GM19240 (cell line): ENCODE data around the gene EEF1A1.
"Not testable (repeated sequence)": the region's sequence is repeated elsewhere in the genome, so short reads cannot be mapped to it uniquely, and the experiment has no call there.

Source experiments
- DNase-seq: peaks from one replicate; pipeline ENCODE4 v3.0.0; 2011; ENCODE audit warnings: low spot score; ENCODE audit not compliant: insufficient read length

EEF1A1 gene

DNA sequence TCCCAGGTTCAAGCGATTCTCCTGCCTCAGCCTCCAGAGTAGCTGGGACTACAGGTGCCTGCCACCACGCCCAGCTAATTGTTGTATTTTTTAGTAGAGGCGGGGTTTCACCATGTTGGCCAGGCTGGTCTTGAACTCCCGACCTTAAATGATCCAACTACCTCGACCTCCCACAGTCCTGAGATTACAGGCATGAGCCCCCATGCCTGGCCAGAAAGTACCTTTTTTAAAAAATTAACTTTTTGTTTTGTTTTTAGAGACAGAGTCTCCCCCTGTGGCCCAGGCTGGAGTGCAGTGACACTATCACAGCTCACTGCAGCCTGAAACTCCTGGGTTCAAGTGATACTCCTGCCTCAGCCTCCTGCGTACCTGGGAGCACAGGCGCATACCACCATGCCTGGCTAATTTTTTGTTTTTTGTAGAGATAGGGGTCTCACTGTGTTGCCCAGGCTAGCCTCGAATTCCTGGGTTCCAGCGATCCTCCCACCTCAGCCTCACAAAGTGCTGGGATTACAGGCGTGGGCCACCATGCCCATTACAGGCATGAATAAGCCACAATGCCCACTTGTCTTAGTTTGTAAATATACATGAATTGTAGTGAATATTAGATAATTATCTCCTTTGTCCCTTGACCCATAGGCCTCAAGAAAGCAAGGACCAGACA is 17.4 kb upstream of the EEF1A1 start:
- no peak for DNase-seq

DNA sequence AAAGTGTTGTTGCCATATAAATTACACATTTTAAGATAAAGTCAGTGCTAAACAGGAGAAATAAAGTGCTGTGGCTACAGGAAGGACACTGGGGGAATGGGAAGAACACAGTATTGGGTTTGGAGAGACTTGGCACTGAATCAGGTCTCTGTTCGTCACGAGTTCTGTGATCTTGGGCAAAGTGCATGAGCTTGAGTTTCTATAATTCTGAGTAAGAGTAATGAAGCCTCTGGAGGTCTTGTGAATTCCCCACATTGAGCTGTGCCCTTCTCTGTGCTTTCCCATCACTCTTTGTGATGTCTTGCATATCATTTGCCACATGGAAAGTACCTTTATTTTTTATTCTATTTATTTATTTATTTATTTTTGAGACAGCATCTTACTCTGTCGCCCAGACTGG is 16.8 kb upstream of the EEF1A1 start:
- DNase-seq = no peak

GRCh38 chr6:73534628-73535027 is 13.8 kb upstream of the EEF1A1 start:
- no peak for DNase-seq

GRCh38 chr6:73532293-73532692 is 11.5 kb upstream of the EEF1A1 start:
- no peak for DNase-seq

GRCh38 chr6:73528897-73529296 is 8.1 kb upstream of the EEF1A1 start:
- DNase-seq = no peak

DNA sequence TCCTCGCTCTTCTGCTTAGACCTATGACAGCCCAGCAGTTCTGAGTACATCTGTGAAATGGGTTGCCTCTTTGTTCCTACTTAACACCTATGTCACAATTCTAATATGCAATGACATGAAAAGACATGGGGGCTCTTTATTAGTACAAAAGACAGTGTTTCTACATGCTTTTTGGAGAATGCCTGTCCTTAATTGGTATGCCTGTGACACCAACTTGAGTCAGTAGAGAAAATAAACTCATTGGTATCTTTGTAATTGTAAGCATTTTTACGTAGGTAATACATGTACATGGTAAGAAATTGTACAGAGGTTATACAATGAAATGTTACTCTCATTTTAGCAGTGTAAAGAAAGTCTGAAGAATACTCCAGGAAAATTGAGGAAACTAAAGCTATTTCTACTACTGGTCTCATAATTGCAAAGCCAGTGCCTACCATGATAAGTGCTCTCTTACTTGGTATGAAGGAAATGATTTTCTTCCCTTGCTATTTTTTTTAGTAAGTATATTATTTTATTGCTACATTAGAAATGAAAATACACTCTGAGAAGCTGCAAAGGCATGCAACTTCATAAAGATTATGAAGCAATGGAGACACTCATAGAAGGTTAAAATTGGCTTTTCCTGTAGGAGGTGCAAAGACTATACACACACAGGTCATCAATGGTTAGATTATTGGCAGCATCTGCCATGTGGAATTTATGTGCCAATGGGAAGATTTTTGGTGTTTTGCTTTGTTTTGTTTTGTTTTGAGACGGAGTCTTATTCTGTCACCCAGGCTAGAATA is 4.9 kb upstream of the EEF1A1 start:
- DNase-seq = no peak

DNA sequence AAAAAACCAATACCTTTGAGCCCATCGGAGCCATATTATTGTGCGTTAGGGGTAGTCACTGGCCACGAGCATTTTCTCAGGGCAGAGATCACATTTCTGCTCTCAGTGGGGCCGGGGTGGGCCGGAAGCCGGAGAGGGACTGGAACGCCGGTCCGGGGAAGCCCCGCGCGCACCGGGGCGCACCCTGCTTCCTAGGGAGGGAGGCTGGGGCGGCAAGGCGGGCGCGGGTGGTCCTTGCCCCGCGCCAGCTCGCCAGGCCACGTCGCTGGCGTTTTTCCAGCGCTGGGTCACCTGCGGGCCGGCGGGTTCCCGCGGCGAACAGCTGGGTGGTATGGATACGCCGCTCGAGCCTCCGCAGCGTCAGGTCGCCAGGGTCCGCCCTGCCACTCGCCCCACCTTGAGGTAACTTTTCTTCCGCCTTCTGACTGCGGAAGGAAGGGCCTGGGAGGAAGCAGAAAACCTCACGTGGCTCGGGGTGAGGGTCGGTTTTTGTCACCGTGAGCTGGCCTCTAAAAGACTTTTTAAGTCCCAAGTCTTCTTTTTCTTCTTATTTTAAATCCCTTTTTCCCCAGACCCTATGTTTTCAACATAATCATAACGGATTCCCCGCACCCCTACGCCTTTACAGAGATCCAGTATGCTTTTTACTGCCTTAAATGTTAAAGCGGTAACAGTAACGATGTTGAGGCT is 2.7 kb upstream of the EEF1A1 start:
- no peak for DNase-seq

GRCh38 chr6:73521351-73521985 is 636 bp upstream of the EEF1A1 start:
- DNase-seq = no peak

DNA sequence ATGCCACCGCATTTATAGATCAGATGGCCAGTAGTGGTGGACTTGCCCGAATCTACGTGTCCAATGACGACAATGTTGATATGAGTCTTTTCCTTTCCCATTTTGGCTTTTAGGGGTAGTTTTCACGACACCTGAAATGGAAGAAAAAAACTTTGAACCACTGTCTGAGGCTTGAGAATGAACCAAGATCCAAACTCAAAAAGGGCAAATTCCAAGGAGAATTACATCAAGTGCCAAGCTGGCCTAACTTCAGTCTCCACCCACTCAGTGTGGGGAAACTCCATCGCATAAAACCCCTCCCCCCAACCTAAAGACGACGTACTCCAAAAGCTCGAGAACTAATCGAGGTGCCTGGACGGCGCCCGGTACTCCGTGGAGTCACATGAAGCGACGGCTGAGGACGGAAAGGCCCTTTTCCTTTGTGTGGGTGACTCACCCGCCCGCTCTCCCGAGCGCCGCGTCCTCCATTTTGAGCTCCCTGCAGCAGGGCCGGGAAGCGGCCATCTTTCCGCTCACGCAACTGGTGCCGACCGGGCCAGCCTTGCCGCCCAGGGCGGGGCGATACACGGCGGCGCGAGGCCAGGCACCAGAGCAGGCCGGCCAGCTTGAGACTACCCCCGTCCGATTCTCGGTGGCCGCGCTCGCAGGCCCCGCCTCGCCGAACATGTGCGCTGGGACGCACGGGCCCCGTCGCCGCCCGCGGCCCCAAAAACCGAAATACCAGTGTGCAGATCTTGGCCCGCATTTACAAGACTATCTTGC is 725 bp downstream of the EEF1A1 start:
- no peak for DNase-seq

- DNase-seq = not testable (repeated sequence)
Observed at GRCh38 chr6:73518982-73519881, 1.6 kb downstream of the EEF1A1 start.

DNA sequence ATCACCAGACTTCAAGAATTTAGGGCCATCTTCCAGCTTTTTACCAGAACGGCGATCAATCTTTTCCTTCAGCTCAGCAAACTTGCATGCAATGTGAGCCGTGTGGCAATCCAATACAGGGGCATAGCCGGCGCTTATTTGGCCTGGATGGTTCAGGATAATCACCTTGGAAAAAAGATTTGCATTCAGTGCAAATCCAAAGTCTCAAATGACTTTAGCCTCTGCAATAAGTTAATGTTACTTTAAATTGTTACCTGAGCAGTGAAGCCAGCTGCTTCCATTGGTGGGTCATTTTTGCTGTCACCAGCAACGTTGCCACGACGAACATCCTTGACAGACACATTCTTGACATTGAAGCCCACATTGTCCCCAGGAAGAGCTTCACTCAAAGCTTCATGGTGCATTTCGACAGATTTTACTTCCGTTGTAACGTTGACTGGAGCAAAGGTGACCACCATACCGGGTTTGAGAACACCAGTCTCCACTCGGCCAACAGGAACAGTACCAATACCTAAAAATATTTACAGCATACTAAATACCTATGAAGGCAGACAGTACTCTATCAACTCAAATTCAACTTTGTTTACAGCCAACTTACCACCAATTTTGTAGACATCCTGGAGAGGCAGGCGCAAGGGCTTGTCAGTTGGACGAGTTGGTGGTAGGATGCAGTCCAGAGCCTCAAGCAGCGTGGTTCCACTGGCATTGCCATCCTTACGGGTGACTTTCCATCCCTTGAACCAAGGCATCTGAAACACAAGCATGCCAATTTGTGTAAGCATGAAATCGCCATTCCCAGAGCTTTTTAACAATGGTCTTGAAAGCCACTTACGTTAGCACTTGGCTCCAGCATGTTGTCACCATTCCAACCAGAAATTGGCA is 2.5 kb downstream of the EEF1A1 start:
- DNase-seq = not testable (repeated sequence)

DNA sequence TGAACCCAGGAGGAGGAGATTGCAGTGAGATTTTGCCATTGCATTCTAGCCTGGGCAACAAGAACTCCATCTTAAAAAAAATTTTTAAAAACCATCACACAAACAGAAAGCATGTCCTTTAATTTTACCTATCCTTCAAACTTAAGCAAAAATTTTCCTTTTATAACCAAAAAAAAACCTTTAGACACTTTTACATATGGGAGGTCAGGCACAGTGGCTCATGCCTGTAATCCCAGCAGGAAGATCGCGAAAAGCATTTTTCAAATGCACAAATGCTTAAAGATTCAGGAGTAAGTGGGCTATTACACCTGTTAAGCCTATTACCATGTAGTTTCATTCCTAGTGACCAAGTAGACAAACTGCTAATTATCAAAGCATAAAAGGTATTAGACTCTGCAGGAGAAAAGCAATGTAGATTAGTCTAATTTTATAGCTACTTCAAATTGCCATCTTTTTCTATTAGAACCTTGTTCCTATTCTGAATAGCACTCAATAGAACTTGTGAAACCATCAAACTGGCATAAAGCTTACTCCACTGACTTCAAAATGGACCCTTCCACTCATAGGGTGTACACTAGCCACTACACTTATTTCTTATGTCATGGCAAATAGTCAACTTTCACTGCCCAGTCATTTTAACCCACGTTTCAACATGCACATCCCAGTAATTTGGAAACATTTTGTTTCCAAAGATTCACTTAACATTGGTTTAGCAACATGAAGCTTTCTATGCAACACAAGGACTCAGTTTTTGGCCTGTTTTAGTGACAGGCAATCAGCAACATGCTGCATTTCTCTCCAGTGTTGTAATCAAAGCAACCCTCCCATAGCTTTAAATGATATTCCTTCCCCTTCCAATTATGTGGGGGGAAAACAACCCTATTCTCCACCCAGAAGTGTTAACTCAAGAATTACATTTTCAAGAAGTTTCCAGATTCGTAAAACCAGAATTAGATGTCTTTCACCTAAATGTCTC is 4.0 kb downstream of the EEF1A1 start:
- no peak for DNase-seq

GRCh38 chr6:73515204-73515655 is 5.6 kb downstream of the EEF1A1 start:
- DNase-seq = no peak

DNA sequence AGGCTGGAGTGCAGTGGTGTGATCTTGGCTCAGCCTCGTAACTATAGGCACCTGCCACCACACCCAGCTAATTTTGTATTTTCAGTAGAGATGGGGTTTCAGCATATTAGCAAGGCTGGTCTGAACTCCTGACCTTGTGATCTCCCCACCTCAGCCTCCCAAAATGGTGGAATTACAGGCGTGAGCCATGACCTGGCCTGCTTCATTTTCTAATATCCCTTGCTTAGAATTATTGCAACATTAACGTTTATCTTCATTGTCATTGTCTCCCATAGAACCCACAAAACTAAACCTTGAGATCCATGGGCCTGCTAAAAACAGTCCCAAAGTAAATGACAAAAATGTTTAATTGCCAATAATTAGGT is 6.1 kb downstream of the EEF1A1 start:
- DNase-seq = no peak

- DNase-seq = no peak
Observed at GRCh38 chr6:73513496-73513854, 7.4 kb downstream of the EEF1A1 start.

DNA sequence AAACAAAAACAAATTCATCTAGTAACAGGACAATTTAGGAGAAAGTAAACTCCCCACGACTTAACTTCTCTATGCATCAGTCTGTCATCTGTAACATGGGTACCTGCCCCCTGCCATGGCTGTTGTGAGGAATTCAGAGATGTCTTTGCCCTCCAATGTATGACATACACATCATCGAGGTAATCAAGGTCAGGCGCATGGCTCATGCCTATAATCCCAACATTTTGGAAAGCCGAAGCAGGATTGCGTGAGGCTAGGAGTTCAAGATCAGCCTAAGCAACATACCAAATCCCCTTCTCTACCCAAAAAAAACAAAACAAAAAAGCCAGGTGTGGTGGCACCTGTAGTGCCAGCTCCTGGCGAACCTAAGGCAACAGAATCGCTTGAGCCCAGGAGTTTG is 9.0 kb downstream of the EEF1A1 start:
- DNase-seq = no peak

GRCh38 chr6:73509851-73510250 is 11.0 kb downstream of the EEF1A1 start:
- DNase-seq = no peak

DNA sequence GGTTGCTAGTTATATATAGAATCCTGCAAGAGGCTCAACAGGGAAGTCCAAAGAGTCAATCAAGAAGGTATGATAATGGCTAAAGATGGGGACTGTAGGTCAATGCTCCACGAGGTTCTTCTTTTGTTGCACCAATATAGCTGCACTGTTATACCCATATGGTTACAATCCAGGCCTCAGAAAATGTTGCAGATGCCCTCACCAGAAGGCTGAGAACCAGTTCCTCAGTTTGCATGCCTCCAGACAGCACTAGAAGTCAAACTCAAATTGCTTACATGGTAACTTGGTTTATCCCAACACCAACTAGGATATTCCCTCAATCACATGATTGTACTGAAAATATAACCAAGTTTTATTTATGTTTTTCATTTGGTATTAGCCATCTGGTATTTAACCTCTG is 12.1 kb downstream of the EEF1A1 start:
- no peak for DNase-seq
